Measurements from ENCODE around the gene RASD1. TPM values are rescaled to one million over a fixed set of nuclear protein-coding genes. Genes with fewer than 3 reads are reported as not detected.
"Not testable (repeated sequence)": the region's sequence is repeated elsewhere in the genome, so short reads cannot be mapped to it uniquely, and the experiment has no call there.

Gene RASD1
- total and polyA plus RNA-seq, 2 experiments from 2014 or later, result 3.6 to 3.7 TPM

DNA sequence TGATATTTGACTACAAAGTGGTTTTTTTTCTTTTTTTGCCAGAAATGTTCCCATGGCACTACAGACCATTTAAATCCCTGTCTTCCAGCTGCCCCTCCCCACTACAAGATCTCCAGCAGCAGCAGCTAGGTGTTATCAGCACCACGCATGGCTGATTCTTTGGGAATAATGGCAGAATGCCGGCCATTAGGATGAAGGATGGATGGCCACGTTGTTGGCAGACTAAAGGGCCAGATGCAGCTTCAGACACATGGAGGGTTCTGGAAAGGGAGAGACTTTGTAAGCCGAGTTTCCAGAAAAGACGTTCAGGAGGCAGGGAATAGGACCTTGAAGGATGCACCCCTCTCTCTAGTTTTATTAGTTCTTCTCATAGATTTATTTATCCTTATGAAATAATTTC lies 29.7 kb downstream of the RASD1 start:
- H3K79me2 ChIP-seq (replicated peaks; ENCODE audit: insufficient read depth), result no peaks in the 10 kb centered on the region
- H3K4me2 ChIP-seq, result no peak overlapping the region
- no peaks in the 10 kb centered on the region for H3F3A ChIP-seq (replicated peaks; ENCODE audit: low read depth)
- no peaks in the 10 kb centered on the region for H3K4me1 Mint-ChIP-seq
- no peak for TF ChIP-seq JUNB (IDR thresholded peaks at IDR 0.05; ENCODE audit: unreplicated experiment)
- TF ChIP-seq STAT1 (IDR thresholded peaks at IDR 0.05; ENCODE audit: unreplicated experiment), result no peak
- TF ChIP-seq, protein P1, sequence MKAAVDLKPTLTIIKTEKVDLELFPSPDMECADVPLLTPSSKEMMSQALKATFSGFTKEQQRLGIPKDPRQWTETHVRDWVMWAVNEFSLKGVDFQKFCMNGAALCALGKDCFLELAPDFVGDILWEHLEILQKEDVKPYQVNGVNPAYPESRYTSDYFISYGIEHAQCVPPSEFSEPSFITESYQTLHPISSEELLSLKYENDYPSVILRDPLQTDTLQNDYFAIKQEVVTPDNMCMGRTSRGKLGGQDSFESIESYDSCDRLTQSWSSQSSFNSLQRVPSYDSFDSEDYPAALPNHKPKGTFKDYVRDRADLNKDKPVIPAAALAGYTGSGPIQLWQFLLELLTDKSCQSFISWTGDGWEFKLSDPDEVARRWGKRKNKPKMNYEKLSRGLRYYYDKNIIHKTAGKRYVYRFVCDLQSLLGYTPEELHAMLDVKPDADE (IDR thresholded peaks at IDR 0.05), result no peak
- TF ChIP-seq, protein P2, sequence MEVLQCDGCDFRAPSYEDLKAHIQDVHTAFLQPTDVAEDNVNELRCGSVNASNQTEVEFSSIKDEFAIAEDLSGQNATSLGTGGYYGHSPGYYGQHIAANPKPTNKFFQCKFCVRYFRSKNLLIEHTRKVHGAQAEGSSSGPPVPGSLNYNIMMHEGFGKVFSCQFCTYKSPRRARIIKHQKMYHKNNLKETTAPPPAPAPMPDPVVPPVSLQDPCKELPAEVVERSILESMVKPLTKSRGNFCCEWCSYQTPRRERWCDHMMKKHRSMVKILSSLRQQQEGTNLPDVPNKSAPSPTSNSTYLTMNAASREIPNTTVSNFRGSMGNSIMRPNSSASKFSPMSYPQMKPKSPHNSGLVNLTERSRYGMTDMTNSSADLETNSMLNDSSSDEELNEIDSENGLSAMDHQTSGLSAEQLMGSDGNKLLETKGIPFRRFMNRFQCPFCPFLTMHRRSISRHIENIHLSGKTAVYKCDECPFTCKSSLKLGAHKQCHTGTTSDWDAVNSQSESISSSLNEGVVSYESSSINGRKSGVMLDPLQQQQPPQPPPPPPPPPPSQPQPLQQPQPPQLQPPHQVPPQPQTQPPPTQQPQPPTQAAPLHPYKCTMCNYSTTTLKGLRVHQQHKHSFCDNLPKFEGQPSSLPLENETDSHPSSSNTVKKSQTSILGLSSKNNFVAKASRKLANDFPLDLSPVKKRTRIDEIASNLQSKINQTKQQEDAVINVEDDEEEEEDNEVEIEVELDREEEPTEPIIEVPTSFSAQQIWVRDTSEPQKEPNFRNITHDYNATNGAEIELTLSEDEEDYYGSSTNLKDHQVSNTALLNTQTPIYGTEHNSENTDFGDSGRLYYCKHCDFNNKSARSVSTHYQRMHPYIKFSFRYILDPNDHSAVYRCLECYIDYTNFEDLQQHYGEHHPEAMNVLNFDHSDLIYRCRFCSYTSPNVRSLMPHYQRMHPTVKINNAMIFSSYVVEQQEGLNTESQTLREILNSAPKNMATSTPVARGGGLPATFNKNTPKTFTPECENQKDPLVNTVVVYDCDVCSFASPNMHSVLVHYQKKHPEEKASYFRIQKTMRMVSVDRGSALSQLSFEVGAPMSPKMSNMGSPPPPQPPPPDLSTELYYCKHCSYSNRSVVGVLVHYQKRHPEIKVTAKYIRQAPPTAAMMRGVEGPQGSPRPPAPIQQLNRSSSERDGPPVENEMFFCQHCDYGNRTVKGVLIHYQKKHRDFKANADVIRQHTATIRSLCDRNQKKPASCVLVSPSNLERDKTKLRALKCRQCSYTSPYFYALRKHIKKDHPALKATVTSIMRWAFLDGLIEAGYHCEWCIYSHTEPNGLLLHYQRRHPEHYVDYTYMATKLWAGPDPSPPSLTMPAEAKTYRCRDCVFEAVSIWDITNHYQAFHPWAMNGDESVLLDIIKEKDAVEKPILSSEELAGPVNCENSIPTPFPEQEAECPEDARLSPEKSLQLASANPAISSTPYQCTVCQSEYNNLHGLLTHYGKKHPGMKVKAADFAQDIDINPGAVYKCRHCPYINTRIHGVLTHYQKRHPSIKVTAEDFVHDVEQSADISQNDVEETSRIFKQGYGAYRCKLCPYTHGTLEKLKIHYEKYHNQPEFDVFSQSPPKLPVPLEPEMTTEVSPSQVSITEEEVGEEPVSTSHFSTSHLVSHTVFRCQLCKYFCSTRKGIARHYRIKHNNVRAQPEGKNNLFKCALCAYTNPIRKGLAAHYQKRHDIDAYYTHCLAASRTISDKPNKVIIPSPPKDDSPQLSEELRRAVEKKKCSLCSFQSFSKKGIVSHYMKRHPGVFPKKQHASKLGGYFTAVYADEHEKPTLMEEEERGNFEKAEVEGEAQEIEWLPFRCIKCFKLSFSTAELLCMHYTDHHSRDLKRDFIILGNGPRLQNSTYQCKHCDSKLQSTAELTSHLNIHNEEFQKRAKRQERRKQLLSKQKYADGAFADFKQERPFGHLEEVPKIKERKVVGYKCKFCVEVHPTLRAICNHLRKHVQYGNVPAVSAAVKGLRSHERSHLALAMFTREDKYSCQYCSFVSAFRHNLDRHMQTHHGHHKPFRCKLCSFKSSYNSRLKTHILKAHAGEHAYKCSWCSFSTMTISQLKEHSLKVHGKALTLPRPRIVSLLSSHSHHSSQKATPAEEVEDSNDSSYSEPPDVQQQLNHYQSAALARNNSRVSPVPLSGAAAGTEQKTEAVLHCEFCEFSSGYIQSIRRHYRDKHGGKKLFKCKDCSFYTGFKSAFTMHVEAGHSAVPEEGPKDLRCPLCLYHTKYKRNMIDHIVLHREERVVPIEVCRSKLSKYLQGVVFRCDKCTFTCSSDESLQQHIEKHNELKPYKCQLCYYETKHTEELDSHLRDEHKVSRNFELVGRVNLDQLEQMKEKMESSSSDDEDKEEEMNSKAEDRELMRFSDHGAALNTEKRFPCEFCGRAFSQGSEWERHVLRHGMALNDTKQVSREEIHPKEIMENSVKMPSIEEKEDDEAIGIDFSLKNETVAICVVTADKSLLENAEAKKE (CRISPR knock-in tag; IDR thresholded peaks at IDR 0.05), result no peak
- no peak for TF ChIP-seq POLR2AphosphoS5 (IDR thresholded peaks at IDR 0.05; ENCODE audit: low read depth)
- no peak for TF ChIP-seq EZH2 (IDR thresholded peaks at IDR 0.05; ENCODE audit: low read depth, unreplicated experiment)
- TF ChIP-seq CREB1 (CRISPR knock-in tag; IDR thresholded peaks at IDR 0.05; ENCODE audit: low read depth), result no peak
- no peak for TF ChIP-seq CTCF (conservative IDR thresholded peaks at IDR 0.05; ENCODE audit: low read depth in 2 of 2)
- no peaks in the 10 kb centered on the region for H3K36me3 Mint-ChIP-seq (ENCODE audit: low read depth)
- no peaks in the 10 kb centered on the region for H3K9me3 Mint-ChIP-seq
- no peaks in the 10 kb centered on the region for H3K4me1 ChIP-seq (ENCODE audit: insufficient read depth)
- H3K4me3 ChIP-seq, result no peak overlapping the region
- H3K27me3 ChIP-seq (ENCODE audit: insufficient read depth), result no peaks in the 10 kb centered on the region
- H3K27me3 Mint-ChIP-seq (ENCODE audit: insufficient read depth, low read depth, poor library complexity), result peaks cover 6% of the 10 kb centered on the region
- H4K20me1 ChIP-seq (replicated peaks; ENCODE audit: insufficient read depth), result no peaks in the 10 kb centered on the region
- H3K9me2 ChIP-seq (ENCODE audit: insufficient read depth), result no peaks in the 10 kb centered on the region
- H3K4me3 Mint-ChIP-seq, result no peak overlapping the region
- H3K27ac Mint-ChIP-seq, result no peak overlapping the region
- no peak overlapping the region for H3K27ac ChIP-seq (ENCODE audit: low read depth)
- H2AFZ ChIP-seq, result no peak overlapping the region
- ATAC-seq, result no peak
- no peaks in the 10 kb centered on the region for H3K36me3 ChIP-seq (ENCODE audit: insufficient read depth)
- DNase-seq (ENCODE audit: low spot score), result no peak

- H3K27ac Mint-ChIP-seq, result not testable (repeated sequence)
Observed at GRCh38 chr17:17465878-17466277, 30.3 kb downstream of the RASD1 start.

More at GRCh38 chr17:17465878-17466277, 30.3 kb downstream of the RASD1 start:
- not testable (repeated sequence) for H3K4me3 ChIP-seq; H3F3A ChIP-seq (replicated peaks; ENCODE audit: low read depth); H3K9me3 Mint-ChIP-seq; ATAC-seq; H3K9me2 ChIP-seq (ENCODE audit: insufficient read depth); H3K36me3 ChIP-seq (ENCODE audit: insufficient read depth); H3K27ac ChIP-seq (ENCODE audit: low read depth); H2AFZ ChIP-seq; H3K27me3 ChIP-seq (ENCODE audit: insufficient read depth); H3K4me1 Mint-ChIP-seq; H3K4me1 ChIP-seq (ENCODE audit: insufficient read depth); DNase-seq (ENCODE audit: low spot score); H3K4me3 Mint-ChIP-seq; H4K20me1 ChIP-seq (replicated peaks; ENCODE audit: insufficient read depth); H3K79me2 ChIP-seq (replicated peaks; ENCODE audit: insufficient read depth); H3K36me3 Mint-ChIP-seq (ENCODE audit: low read depth); H3K27me3 Mint-ChIP-seq (ENCODE audit: insufficient read depth, low read depth, poor library complexity); H3K4me2 ChIP-seq
